ENCODE results near the gene EPPIN. TPM values are rescaled to one million over a fixed set of nuclear protein-coding genes. Genes with fewer than 3 reads are reported as not detected.

The EPPIN gene
- total RNA-seq, 2 donors from 2014 or later, result not detected

DNA sequence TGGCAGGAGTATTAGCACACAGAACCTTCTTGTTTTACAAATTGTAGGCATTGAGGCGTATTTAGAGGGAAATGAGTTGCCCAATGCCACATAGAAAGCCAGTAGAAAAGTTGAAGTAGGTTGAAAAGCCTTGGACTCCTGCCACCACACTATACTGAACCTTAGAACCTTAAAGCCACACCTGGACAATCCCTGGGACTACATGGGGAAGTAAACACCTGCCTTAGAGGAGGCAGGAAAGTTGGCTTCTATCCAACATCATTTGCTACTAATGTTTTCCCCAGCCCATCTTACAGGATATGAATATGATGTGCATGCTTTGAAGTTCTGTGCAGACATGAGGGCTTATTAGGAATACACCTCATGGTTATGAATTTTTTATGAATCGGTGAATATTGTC is 5.3 kb upstream of the EPPIN start:
- no peak overlapping the region for H3K4me3 ChIP-seq
- TF ChIP-seq, protein P1, sequence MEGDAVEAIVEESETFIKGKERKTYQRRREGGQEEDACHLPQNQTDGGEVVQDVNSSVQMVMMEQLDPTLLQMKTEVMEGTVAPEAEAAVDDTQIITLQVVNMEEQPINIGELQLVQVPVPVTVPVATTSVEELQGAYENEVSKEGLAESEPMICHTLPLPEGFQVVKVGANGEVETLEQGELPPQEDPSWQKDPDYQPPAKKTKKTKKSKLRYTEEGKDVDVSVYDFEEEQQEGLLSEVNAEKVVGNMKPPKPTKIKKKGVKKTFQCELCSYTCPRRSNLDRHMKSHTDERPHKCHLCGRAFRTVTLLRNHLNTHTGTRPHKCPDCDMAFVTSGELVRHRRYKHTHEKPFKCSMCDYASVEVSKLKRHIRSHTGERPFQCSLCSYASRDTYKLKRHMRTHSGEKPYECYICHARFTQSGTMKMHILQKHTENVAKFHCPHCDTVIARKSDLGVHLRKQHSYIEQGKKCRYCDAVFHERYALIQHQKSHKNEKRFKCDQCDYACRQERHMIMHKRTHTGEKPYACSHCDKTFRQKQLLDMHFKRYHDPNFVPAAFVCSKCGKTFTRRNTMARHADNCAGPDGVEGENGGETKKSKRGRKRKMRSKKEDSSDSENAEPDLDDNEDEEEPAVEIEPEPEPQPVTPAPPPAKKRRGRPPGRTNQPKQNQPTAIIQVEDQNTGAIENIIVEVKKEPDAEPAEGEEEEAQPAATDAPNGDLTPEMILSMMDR (IDR thresholded peaks at IDR 0.05), result no peak
- no peak for ATAC-seq (ENCODE audit: insufficient number of reproducible peaks, low FRiP score, low read depth)
- no peaks in the 10 kb centered on the region for H3K36me3 ChIP-seq
- H3K4me1 ChIP-seq (ENCODE audit: control insufficient read depth in 1 of 2, low read depth in 2 of 2), result no peaks in the 10 kb centered on the region
- no peak for DNase-seq (ENCODE audit: low spot score)
- peaks cover 4% of the 10 kb centered on the region for H3K9me3 ChIP-seq
- no peak overlapping the region for H3K27ac ChIP-seq
- H3K27me3 ChIP-seq (replicated peaks; ENCODE audit: insufficient read depth), result no peaks in the 10 kb centered on the region

DNA sequence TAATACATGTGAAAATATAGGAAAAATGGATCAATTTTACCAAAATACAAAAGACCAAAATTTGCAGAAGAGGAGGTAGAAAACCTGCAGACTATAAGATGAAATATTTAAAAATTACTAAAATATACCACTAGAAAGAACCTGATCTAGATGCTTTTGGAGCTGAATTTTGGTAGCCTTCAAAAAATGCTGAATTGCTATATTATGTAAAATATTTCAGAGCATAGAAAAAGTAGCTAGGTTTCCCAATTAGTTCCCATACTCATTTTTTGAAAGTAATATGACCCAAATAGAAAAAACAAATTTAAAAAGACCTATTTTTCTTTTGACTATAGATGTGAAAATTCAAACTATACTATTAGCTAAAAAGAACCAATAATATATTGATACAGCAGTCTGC is 3.6 kb upstream of the EPPIN start:
- Histone ChIP-seq H3K27ac (no peak overlapping the region), H3K36me3 (no peaks in the 10 kb centered on the region), H3K27me3 (replicated peaks; ENCODE audit: insufficient read depth) (no peaks in the 10 kb centered on the region), H3K4me1 (ENCODE audit: control insufficient read depth in 1 of 2, low read depth in 2 of 2) (no peaks in the 10 kb centered on the region), H3K9me3 (peaks cover 4% of the 10 kb centered on the region), H3K4me3 (no peak overlapping the region)
- no peak for ATAC-seq (ENCODE audit: insufficient number of reproducible peaks, low FRiP score, low read depth)
- TF ChIP-seq, protein P1 (IDR thresholded peaks at IDR 0.05), result no peak
- no peak for DNase-seq (ENCODE audit: low spot score)

DNA sequence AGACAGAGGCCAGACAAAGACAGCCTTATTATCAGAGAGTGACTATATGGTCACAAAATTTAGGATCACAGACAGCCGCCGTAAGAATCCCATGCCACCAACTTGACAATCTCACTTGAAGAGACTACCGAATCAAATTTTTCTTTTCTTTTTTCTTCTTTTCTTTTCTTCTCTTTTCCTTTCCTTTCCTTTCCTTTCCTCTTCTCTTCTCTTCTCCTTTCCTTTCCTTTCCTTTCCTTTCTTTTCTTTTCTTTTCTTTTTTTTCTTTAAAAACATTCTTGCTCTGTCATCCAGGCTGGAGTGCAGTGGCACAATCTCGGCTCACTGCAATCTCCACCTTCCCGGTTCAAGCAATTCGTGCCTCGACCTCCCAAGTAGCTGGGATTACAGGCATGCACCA is 1.2 kb upstream of the EPPIN start:
- DNase-seq (ENCODE audit: low spot score) (no peak), ATAC-seq (ENCODE audit: insufficient number of reproducible peaks, low FRiP score, low read depth) (no peak)
- TF ChIP-seq, protein P1 (IDR thresholded peaks at IDR 0.05), result no peak
- H3K27ac ChIP-seq, result no peak overlapping the region
- H3K4me1 ChIP-seq (ENCODE audit: control insufficient read depth in 1 of 2, low read depth in 2 of 2), result no peaks in the 10 kb centered on the region
- no peak overlapping the region for H3K4me3 ChIP-seq
- H3K27me3 ChIP-seq (replicated peaks; ENCODE audit: insufficient read depth), result no peaks in the 10 kb centered on the region
- H3K36me3 ChIP-seq, result no peaks in the 10 kb centered on the region
- H3K9me3 ChIP-seq, result peaks cover 4% of the 10 kb centered on the region

DNA sequence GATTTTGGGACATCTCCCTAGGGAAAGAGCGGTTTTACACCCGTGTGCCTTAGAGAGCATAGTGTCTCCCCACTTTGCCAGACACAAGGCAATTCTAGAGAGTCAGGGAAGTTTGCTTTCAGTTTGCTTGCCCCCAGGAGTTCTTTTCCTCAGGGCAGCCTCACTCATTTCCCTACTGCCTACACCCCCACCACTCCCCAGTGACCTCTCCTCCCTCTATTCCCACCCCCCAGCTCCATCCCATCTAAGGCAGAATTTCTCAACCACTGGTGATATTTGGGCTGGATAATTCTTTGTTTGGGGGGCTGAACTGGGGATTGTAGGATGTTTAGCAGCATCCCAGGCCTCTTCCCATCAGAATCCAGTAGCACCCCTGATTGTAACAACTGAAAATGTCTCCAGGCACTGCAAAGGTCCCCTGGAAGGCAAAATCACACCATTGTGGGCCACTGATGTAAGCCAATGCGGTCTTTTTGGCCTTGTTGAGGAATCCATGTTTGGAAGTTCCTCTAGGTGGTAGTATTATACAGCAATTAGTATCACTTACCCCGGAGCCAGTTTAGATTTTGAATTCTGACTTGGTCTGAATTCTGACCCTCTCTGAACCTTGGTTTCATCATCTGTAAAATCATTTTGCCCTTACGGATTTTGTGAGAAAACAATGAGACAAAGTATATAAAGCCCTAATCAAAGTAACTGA is 1.3 kb downstream of the EPPIN start:
- Histone ChIP-seq H3K4me3 (no peak overlapping the region), H3K27ac (no peak overlapping the region), H3K36me3 (no peaks in the 10 kb centered on the region), H3K4me1 (ENCODE audit: control insufficient read depth in 1 of 2, low read depth in 2 of 2) (no peaks in the 10 kb centered on the region), H3K9me3 (peaks cover 1% of the 10 kb centered on the region), H3K27me3 (replicated peaks; ENCODE audit: insufficient read depth) (no peaks in the 10 kb centered on the region)
- no peak for DNase-seq (ENCODE audit: low spot score)
- ATAC-seq (ENCODE audit: insufficient number of reproducible peaks, low FRiP score, low read depth), result no peak
- TF ChIP-seq, protein P1 (IDR thresholded peaks at IDR 0.05), result no peak

DNA sequence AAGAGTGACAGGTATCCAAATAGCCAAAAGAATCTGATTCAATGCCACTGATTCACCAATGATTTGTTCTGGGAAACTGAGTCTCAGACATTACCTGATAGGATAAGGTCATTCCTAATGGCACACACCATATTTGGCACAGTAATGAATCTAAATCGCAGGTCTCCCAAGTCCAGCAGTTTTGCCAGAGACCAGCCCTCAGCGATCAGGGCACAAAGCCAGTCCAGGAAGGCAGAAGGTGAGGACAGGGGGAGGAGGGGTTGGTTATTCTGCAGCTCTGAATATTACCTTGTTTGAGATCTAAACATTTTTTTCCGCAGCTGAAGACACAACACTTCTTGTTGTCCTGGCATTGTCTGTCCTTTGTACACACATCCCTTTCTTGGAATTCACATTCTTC is 1.9 kb downstream of the EPPIN start:
- no peak overlapping the region for H3K27ac ChIP-seq
- H3K4me1 ChIP-seq (ENCODE audit: control insufficient read depth in 1 of 2, low read depth in 2 of 2), result no peaks in the 10 kb centered on the region
- H3K9me3 ChIP-seq, result no peaks in the 10 kb centered on the region
- no peaks in the 10 kb centered on the region for H3K27me3 ChIP-seq (replicated peaks; ENCODE audit: insufficient read depth)
- H3K36me3 ChIP-seq, result no peaks in the 10 kb centered on the region
- TF ChIP-seq, protein P1 (IDR thresholded peaks at IDR 0.05), result no peak
- no peak for DNase-seq (ENCODE audit: low spot score)
- H3K4me3 ChIP-seq, result no peak overlapping the region
- no peak for ATAC-seq (ENCODE audit: insufficient number of reproducible peaks, low FRiP score, low read depth)

Data from thoracic aorta (tissue), 2 donors.